A549 (cell line): ENCODE data around the gene RTN4RL1. TPM values are rescaled to one million over a fixed set of nuclear protein-coding genes. Genes with fewer than 3 reads are reported as not detected.

Experiments used
- ATAC-seq, 2 experiments: fragments of 200-7000 bp in 1 of 2; fragments of >200 bp in 1 of 2; cut with Nextera tagmentation in 1 of 2; cut with Tn5 transposase in 1 of 2; 3 replicates each; pipeline versions ENCODE4 v1.8.0 to v1.9.1; 2018 to 2020; ENCODE audit warnings: mild to moderate bottlenecking in 1 of 2, moderate library complexity in 1 of 2
- CTCF ChIA-PET: fragments of 300-600 bp; sonication (Branson Sonifier 250); formaldehyde crosslinking; extraction: SDS; loops from one replicate; lab custom pipeline; 2021; ENCODE audit warnings: antibody characterized with exemption, inconsistent platforms; lab: Yijun Ruan, JAX
- POLR2A ChIA-PET: fragments of 350-600 bp; formaldehyde crosslinking; extraction: SDS; loops from one replicate; lab custom pipeline; 2021; ENCODE audit warnings: antibody characterized with exemption, inconsistent platforms; lab: Yijun Ruan, JAX
- DNase-seq, 2 experiments: peaks; one replicate each; pipeline versions ENCODE4 v3.0.0 to v3.0.0-alpha.2; 2011 to 2016; ENCODE audit warnings: low read depth in 1 of 2, low spot score in 1 of 2
- FAIRE-seq: peaks from 2 replicates; lab custom pipeline; 2011; peaks lifted over from hg19 to GRCh38; lab: Jason Lieb, UNC
- H3K27ac ChIP-seq, 2 experiments: fragments of >200 bp; sonication (Bioruptor Twin); formaldehyde crosslinking; 3 replicates each; pipeline ENCODE4 v1.5.1; 2016 to 2017
- H3K4me1 ChIP-seq: fragments of >200 bp; sonication (Bioruptor Twin); formaldehyde crosslinking; 3 replicates; pipeline ENCODE4 v1.6.1; 2016
- H3K4me2 ChIP-seq: fragments of >200 bp; sonication (Bioruptor Twin); formaldehyde crosslinking; 3 replicates; pipeline ENCODE4 v1.6.1; 2016
- H3K4me3 ChIP-seq: fragments of >200 bp; sonication (Bioruptor Twin); formaldehyde crosslinking; 3 replicates; pipeline ENCODE4 v1.5.1; 2016
- H3K9me3 ChIP-seq: fragments of >200 bp; sonication (Bioruptor Twin); formaldehyde crosslinking; 3 replicates; pipeline ENCODE4 v1.6.1; 2016
- CBX2 ChIP-seq: fragments of 200-600 bp; sonication (generic); IDR thresholded peaks from 2 replicates; pipeline ENCODE4 v1.6.1; 2016; ENCODE audit warnings: low read depth, mild to moderate bottlenecking, borderline replicate concordance
- CBX8 ChIP-seq: fragments of 200-600 bp; sonication (generic); IDR thresholded peaks from 2 replicates; pipeline ENCODE4 v1.6.1; 2016
- CEBPB ChIP-seq, 2 experiments: fragments of >200 bp in 1 of 2; sonication (Bioruptor Twin) in 1 of 2; formaldehyde crosslinking in 1 of 2; IDR thresholded peaks; 2 replicates each; pipeline ENCODE4 v1.6.1; 2012 to 2016
- CHD2 ChIP-seq: fragments of 150-350 bp; IDR thresholded peaks from 2 replicates; pipeline ENCODE4 v1.6.1; 2014; ENCODE audit warnings: low read length; ENCODE audit not compliant: partially characterized antibody
- EHMT2 ChIP-seq: fragments of 200-600 bp; sonication (generic); IDR thresholded peaks from 2 replicates; pipeline ENCODE4 v1.6.1; 2016; ENCODE audit warnings: antibody characterized with exemption, low read depth, mild to moderate bottlenecking, moderate library complexity
- ESRRA ChIP-seq: fragments of 150-350 bp; IDR thresholded peaks from 2 replicates; pipeline ENCODE4 v1.6.1; 2014; ENCODE audit warnings: mild to moderate bottlenecking, low read length, borderline replicate concordance
- HDAC2 ChIP-seq: fragments of 200-600 bp; sonication (generic); IDR thresholded peaks from 2 replicates; pipeline ENCODE4 v1.6.1; 2016
- JUNB ChIP-seq: fragments of >200 bp; sonication (Bioruptor Twin); formaldehyde crosslinking; IDR thresholded peaks from 2 replicates; pipeline ENCODE4 v1.6.1; 2016
- MAZ ChIP-seq: fragments of 150-350 bp; IDR thresholded peaks from 2 replicates; pipeline ENCODE4 v1.6.1; 2014; ENCODE audit warnings: antibody characterized with exemption, low read depth, low read length, borderline replicate concordance
- MYC ChIP-seq: IDR thresholded peaks from 2 replicates; pipeline ENCODE4 v1.6.1; 2012; ENCODE audit warnings: mild to moderate bottlenecking, inconsistent platforms, low read length, improper control_type of control experiment, borderline replicate concordance
- NR3C1 ChIP-seq: fragments of >200 bp; sonication (Bioruptor Twin); formaldehyde crosslinking; IDR thresholded peaks from 3 replicates; pipeline ENCODE4 v1.6.1; 2017
- RAD21 ChIP-seq, 2 experiments: fragments of >200 bp in 1 of 2; sonication (Bioruptor Twin) in 1 of 2; formaldehyde crosslinking in 1 of 2; IDR thresholded peaks in 1 of 2; conservative IDR thresholded peaks in 1 of 2; 2 replicates in 1 of 2; 3 replicates in 1 of 2; pipeline ENCODE4 v1.6.1; 2012 to 2018; ENCODE audit warnings: inconsistent platforms in 1 of 2
- RARB ChIP-seq: fragments of 250-450 bp; sonication (Bioruptor Pico); IDR thresholded peaks from 2 replicates; pipeline ENCODE4 v1.8.0; 2021; ENCODE audit warnings: mild to moderate bottlenecking, moderate library complexity
- RNF2 ChIP-seq: fragments of 200-600 bp; sonication (generic); IDR thresholded peaks from 2 replicates; pipeline ENCODE4 v1.6.1; 2016; ENCODE audit warnings: low read depth, mild to moderate bottlenecking, antibody characterized with exemption, moderate library complexity, borderline replicate concordance
- ZFP36 ChIP-seq: fragments of 450-650 bp; IDR thresholded peaks from 2 replicates; pipeline ENCODE4 v1.6.1; 2014; ENCODE audit warnings: borderline replicate concordance; ENCODE audit not compliant: partially characterized antibody
- WGBS: methylation state at CpG from one replicate; pipeline ENCODE4 v1.1.6; 2017; ENCODE audit errors: missing lambda C conversion rate; 5-methylcytosine and 5-hydroxymethylcytosine counted together
- polyA plus RNA-seq, 4 experiments: library from polyadenylated mRNA; depleted of rRNA in 3 of 4; stranded (reverse); fragments of >200 nt; fragmentation: RNase III in 1 of 4; extraction: RNeasy Plus Mini Kit Qiagen cat#74134 plus additional on column Dnase treatment in 1 of 4; gene quantifications; 2 replicates in 3 of 4; 3 replicates in 1 of 4; pipeline ENCODE4 v1.2.3, GENCODE V29; 2011 to 2017
- TF ChIP-seq, protein P1 (sequence below): IDR thresholded peaks from 2 replicates; pipeline ENCODE4 v1.6.1; 2012
- TF ChIP-seq, protein P2 (sequence below): fragments of 250-450 bp; sonication (Bioruptor Pico); IDR thresholded peaks from 2 replicates; pipeline ENCODE4 v1.5.0; 2020; ENCODE audit warnings: low read depth, mild to moderate bottlenecking, moderate library complexity
- TF ChIP-seq, protein P3 (sequence below): IDR thresholded peaks from 2 replicates; pipeline ENCODE4 v1.6.1; 2012

Gene RTN4RL1
- polyA plus RNA-seq, 2 of the 4 experiments (the other 2 are of a cell fraction), result 0.39 to 1.5 TPM

DNA sequence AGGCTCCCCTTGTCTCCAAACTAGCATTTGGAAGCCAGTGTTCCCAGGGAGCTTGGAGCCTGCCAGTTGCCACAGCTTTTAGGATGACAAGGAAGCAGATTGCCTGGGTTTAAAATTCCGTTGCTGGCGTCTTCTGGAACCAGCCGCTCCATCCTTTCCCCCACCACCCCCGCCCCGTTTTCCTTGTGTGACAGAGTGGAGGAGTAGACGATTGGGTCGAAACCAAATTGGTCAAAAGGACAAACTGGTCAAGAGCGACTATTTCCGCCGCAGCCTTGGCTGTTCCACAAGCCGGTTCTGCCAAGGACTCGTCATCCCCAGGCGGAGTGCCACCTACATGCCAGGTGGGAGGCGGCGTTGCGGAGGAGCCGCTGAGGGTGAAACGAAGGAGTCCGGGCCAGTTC is 104.2 kb downstream of the RTN4RL1 start:
- FAIRE-seq, result no peak
- TF ChIP-seq RAD21 (conservative IDR thresholded peaks at IDR 0.05 in 1 of 2, IDR thresholded peaks at IDR 0.05 in 1 of 2) (no peak), JUNB (no peak)
- TF ChIP-seq, all 56 proteins: peak for 0
- no peak for ATAC-seq

DNA sequence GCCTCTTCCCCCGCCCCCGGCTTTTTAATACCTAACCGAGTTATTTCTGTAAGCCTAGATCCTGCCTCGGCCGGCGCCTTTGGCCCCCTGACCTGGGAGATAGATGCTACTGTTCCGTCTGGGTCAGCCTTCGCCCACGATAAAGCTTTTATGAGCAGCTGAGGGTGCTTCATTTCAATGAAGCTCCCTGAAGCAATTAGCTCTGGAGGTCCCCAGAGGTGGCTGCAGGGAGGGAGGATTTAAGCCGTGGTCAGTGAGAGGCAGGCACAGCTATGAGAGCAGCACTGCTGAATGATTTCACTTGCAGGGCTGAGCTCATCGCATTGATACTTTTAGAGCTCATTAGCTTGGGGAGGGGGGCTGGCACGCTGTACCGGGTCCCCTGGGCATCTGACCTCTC is 105.9 kb downstream of the RTN4RL1 start:
- no peak for DNase-seq
- Histone ChIP-seq H3K4me3 (no peak overlapping the region), H3K9me3 (no peaks in the 10 kb centered on the region), H3K4me1 (no peaks in the 10 kb centered on the region), H3K27ac (no peak overlapping the region), H3K4me2 (no peak overlapping the region)
- 87% methylated on average over 13 of the region's 13 CpGs for WGBS
- ChIA-PET CTCF (interaction anchor here (0.5 to 4.8 kb wide), 13 partner anchors 9 to 657 kb away, joined by 3 to 39 read pairs (median 4); partner anchors contain the start of genes OVCA2 and RTN4RL1), POLR2A (no interaction called here)
- ATAC-seq, result no peak
- no peak for FAIRE-seq
- no peak for TF ChIP-seq CHD2
- TF ChIP-seq RARB, result no peak
- no peak for TF ChIP-seq JUNB
- TF ChIP-seq, protein P1, sequence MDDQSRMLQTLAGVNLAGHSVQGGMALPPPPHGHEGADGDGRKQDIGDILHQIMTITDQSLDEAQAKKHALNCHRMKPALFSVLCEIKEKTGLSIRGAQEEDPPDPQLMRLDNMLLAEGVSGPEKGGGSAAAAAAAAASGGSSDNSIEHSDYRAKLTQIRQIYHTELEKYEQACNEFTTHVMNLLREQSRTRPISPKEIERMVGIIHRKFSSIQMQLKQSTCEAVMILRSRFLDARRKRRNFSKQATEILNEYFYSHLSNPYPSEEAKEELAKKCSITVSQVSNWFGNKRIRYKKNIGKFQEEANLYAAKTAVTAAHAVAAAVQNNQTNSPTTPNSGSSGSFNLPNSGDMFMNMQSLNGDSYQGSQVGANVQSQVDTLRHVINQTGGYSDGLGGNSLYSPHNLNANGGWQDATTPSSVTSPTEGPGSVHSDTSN, result no peak
- no peak for TF ChIP-seq MYC
- no peak for TF ChIP-seq ZFP36
- TF ChIP-seq, protein P2, sequence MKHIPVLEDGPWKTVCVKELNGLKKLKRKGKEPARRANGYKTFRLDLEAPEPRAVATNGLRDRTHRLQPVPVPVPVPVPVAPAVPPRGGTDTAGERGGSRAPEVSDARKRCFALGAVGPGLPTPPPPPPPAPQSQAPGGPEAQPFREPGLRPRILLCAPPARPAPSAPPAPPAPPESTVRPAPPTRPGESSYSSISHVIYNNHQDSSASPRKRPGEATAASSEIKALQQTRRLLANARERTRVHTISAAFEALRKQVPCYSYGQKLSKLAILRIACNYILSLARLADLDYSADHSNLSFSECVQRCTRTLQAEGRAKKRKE (CRISPR knock-in tag), result no peak
- TF ChIP-seq NR3C1, result no peak
- TF ChIP-seq CBX2, result no peak
- no peak for TF ChIP-seq CBX8
- TF ChIP-seq RNF2, result no peak
- no peak for TF ChIP-seq HDAC2

More for the DNA sequence above, 104.2 kb downstream of the RTN4RL1 start:
- ChIA-PET CTCF (interaction anchor here (1.9 to 4.8 kb wide), 3 partner anchors 11 to 105 kb away, joined by 6 to 39 read pairs (median 26); partner anchors contain the start of gene RTN4RL1), POLR2A (no interaction called here)
- WGBS, result 87% methylated on average over 19 of the region's 19 CpGs
- Histone ChIP-seq H3K4me2 (no peak overlapping the region), H3K4me1 (no peaks in the 10 kb centered on the region), H3K27ac (no peak overlapping the region), H3K9me3 (no peaks in the 10 kb centered on the region), H3K4me3 (no peak overlapping the region)
- no peak for DNase-seq

DNA sequence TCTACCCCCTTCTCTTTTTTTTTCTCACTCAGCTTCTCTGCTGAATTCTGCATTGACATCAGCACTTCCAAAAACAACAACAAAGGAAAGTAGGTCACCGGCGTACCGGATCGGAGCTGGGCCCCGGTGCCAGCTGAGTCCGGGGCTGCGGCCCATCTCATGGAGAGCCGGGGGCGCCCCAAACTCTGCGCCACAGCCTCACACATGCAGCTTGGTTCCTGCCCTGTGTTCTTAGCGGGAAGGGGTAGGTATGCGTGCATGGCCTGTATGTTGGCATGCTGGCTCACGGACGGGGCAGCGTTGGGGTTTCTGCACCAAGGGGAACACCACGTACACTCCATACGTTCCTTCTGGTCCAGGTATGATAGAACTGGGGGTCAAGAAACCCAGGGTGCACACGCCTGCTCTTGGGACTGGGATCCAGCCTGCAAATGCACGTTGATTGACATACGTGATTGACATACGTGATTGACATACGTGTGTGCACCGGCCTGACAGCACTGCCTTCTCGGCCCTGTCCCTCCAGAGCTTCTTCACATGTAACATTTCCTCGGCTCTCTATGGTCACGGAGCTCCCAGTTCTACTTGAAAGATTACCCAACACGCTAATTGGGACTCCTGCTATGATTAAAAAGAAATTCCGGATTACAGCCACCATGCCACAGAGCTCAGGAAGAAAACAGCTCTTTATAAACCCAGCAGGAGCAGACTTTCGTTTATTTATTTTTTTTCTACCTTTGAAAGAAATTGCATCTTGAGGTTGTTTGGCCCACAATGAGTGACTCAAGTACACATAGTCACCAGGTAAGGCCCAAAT is 106.6 kb downstream of the RTN4RL1 start:
- Histone ChIP-seq H3K9me3 (no peaks in the 10 kb centered on the region), H3K4me3 (no peak overlapping the region), H3K27ac (no peak overlapping the region), H3K4me1 (no peaks in the 10 kb centered on the region), H3K4me2 (no peak overlapping the region)
- no peak for FAIRE-seq
- no peak for ATAC-seq
- ChIA-PET POLR2A (no interaction called here), CTCF (interaction anchor here (0.6 to 4.8 kb wide), 10 partner anchors 9 to 326 kb away, joined by 3 to 39 read pairs (median 4); partner anchors contain the start of genes OVCA2 and RTN4RL1)
- TF ChIP-seq ESRRA, result no peak
- TF ChIP-seq EHMT2, result no peak
- TF ChIP-seq, protein P3, sequence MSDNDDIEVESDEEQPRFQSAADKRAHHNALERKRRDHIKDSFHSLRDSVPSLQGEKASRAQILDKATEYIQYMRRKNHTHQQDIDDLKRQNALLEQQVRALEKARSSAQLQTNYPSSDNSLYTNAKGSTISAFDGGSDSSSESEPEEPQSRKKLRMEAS, result no peak
- no peak for TF ChIP-seq CBX8
- TF ChIP-seq MAZ, result no peak
- no peak for TF ChIP-seq CEBPB (IDR thresholded peaks at IDR 0.05)
- DNase-seq, result no peak
- 75% methylated on average over 29 of the region's 29 CpGs for WGBS
